Activated naive CD8-positive, alpha-beta T cell treated with anti-CD3 and anti-CD28 coated beads, Interleukin-2, amount 10 ng/mL, durations not matched to agents 7 days and 5 days (primary cell): Measurements from ENCODE around the gene FKBP1B. TPM values are rescaled to one million over a fixed set of nuclear protein-coding genes. Genes with fewer than 3 reads are reported as not detected.
"Not testable (repeated sequence)": the region's sequence is repeated elsewhere in the genome, so short reads cannot be mapped to it uniquely, and the experiment has no call there.

Experiments used
- ATAC-seq: fragments of 150-1000 bp; cut with Tn5 transposase; one replicate; pipeline ENCODE4 v1.10.0; 2021; ENCODE audit warnings: low read depth, moderate library complexity
- POLR2A ChIA-PET: fragments of 350-600 bp; sonication (Branson Sonifier 250); formaldehyde crosslinking; loops from one replicate; lab custom pipeline; 2021; ENCODE audit warnings: antibody characterized with exemption; lab: Charles Lee
- DNase-seq: peaks from one replicate; pipeline ENCODE4 v3.0.0; 2021
- H3K27ac Mint-ChIP-seq: one replicate; pipeline ENCODE4 v1.8.0; 2022; ENCODE audit warnings: mild to moderate bottlenecking, mixed read lengths
- H3K27me3 Mint-ChIP-seq: one replicate; pipeline ENCODE4 v1.8.0; 2022; ENCODE audit warnings: mild to moderate bottlenecking, moderate library complexity, mixed read lengths
- H3K36me3 Mint-ChIP-seq: one replicate; pipeline ENCODE4 v1.8.0; 2021; ENCODE audit warnings: mild to moderate bottlenecking, mixed read lengths
- H3K4me1 Mint-ChIP-seq: one replicate; pipeline ENCODE4 v1.8.0; 2021; ENCODE audit warnings: mixed read lengths
- H3K4me3 Mint-ChIP-seq: one replicate; pipeline ENCODE4 v1.8.0; 2022; ENCODE audit warnings: mild to moderate bottlenecking, moderate library complexity, mixed read lengths
- H3K9me3 Mint-ChIP-seq: one replicate; pipeline ENCODE4 v1.8.0; 2021; ENCODE audit warnings: mixed read lengths
- total RNA-seq, 2 experiments: library from RNA; stranded (reverse); gene quantifications; one replicate each; pipeline ENCODE4 v1.2.3, GENCODE V29; 2021

FKBP1B gene
- total RNA-seq = 1 to 10 TPM; 4.0 to 4.3 TPM

GRCh38 chr2:24049485-24050021, at the start of gene FKBP1B:
TSS of gene FKBP1B (plus strand) at chr2:24049741. CDS start at chr2:24049850, 109 bp downstream.
- Mint-ChIP-seq H3K9me3 (no peaks in the 10 kb centered on the region), H3K4me3 (peak within 1 kb of the TSS; percentile 79), H3K27me3 (peaks cover 2% of the 10 kb centered on the region), H3K27ac (no peak within 1 kb of the TSS), H3K4me1 (peaks cover 24% of the 10 kb centered on the region), H3K36me3 (peaks cover 4% of the 10 kb centered on the region)
- peak; percentile 79 for DNase-seq
- peak; percentile 15 for ATAC-seq
- POLR2A ChIA-PET = interaction anchor here (0.6 to 4.5 kb wide), 6 partner anchors 24 to 123 kb away, joined by 3 to 43 read pairs (median 3); partner anchors contain the start of genes ATAD2B, SF3B6 and TP53I3

- POLR2A ChIA-PET = no interaction called here
Observed at GRCh38 chr2:24007693-24008092, 41.8 kb upstream of the FKBP1B start.

GRCh38 chr2:24008672-24009366, 40.7 kb upstream of the FKBP1B start:
- no peaks in the 10 kb centered on the region for H3K9me3 Mint-ChIP-seq
- H3K4me1 Mint-ChIP-seq = peaks cover 6% of the 10 kb centered on the region
- no peak for DNase-seq
- no peak overlapping the region for H3K4me3 Mint-ChIP-seq
- ATAC-seq = no peak
- H3K27me3 Mint-ChIP-seq = peaks cover 38% of the 10 kb centered on the region
- POLR2A ChIA-PET = interaction anchor here (0.6 kb wide), 1 partner anchor 116 kb away, joined by 3 read pairs; no protein-coding TSS in a partner anchor
- no peak overlapping the region for H3K27ac Mint-ChIP-seq
- no peaks in the 10 kb centered on the region for H3K36me3 Mint-ChIP-seq

More at GRCh38 chr2:24007693-24008092, 41.8 kb upstream of the FKBP1B start:
- no peak for ATAC-seq
- Mint-ChIP-seq H3K4me1 (peaks cover 6% of the 10 kb centered on the region), H3K27me3 (peaks cover 36% of the 10 kb centered on the region), H3K27ac (no peak overlapping the region), H3K9me3 (no peaks in the 10 kb centered on the region), H3K36me3 (no peaks in the 10 kb centered on the region), H3K4me3 (no peak overlapping the region)
- no peak for DNase-seq

- H3K27me3 Mint-ChIP-seq = peaks cover 38% of the 10 kb centered on the region
- H3K9me3 Mint-ChIP-seq = no peaks in the 10 kb centered on the region
- POLR2A ChIA-PET = no interaction called here
- DNase-seq = no peak
- H3K4me3 Mint-ChIP-seq = no peak overlapping the region
- H3K27ac Mint-ChIP-seq = no peak overlapping the region
- H3K36me3 Mint-ChIP-seq = no peaks in the 10 kb centered on the region
- peaks cover 6% of the 10 kb centered on the region for H3K4me1 Mint-ChIP-seq
- ATAC-seq = no peak
Observed at GRCh38 chr2:24009367-24009679, 40.2 kb upstream of the FKBP1B start.

GRCh38 chr2:24009680-24010476, 39.7 kb upstream of the FKBP1B start, which contains the start of gene MFSD2B:
TSS of gene MFSD2B (plus strand) at chr2:24010085. CDS start at chr2:24010097, 12 bp downstream.
- no peak for DNase-seq
- peak; percentile 53 for ATAC-seq
- Mint-ChIP-seq H3K9me3 (no peaks in the 10 kb centered on the region), H3K4me3 (no peak within 1 kb of the TSS), H3K27me3 (peaks cover 38% of the 10 kb centered on the region), H3K27ac (no peak within 1 kb of the TSS), H3K36me3 (no peaks in the 10 kb centered on the region), H3K4me1 (peaks cover 6% of the 10 kb centered on the region)
- POLR2A ChIA-PET = no interaction called here

- Mint-ChIP-seq H3K36me3 (no peaks in the 10 kb centered on the region), H3K4me3 (no peak overlapping the region), H3K4me1 (peaks cover 6% of the 10 kb centered on the region), H3K27me3 (peaks cover 38% of the 10 kb centered on the region), H3K9me3 (no peaks in the 10 kb centered on the region), H3K27ac (no peak overlapping the region)
- ATAC-seq (peak; percentile 25), DNase-seq (no peak)
- POLR2A ChIA-PET = no interaction called here
Observed at GRCh38 chr2:24010477-24011249, 38.9 kb upstream of the FKBP1B start.

GRCh38 chr2:24011250-24012104, 38.1 kb upstream of the FKBP1B start:
- ATAC-seq (no peak), DNase-seq (no peak)
- Mint-ChIP-seq H3K27ac (no peak overlapping the region), H3K27me3 (peaks cover 38% of the 10 kb centered on the region), H3K9me3 (no peaks in the 10 kb centered on the region), H3K4me3 (no peak overlapping the region), H3K4me1 (peaks cover 6% of the 10 kb centered on the region), H3K36me3 (no peaks in the 10 kb centered on the region)
- POLR2A ChIA-PET = no interaction called here

GRCh38 chr2:24012521-24013188, 36.9 kb upstream of the FKBP1B start:
- Mint-ChIP-seq H3K27ac (no peak overlapping the region), H3K27me3 (peaks cover 36% of the 10 kb centered on the region), H3K4me3 (no peak overlapping the region), H3K36me3 (no peaks in the 10 kb centered on the region), H3K4me1 (peaks cover 6% of the 10 kb centered on the region), H3K9me3 (no peaks in the 10 kb centered on the region)
- POLR2A ChIA-PET = no interaction called here
- DNase-seq (no peak), ATAC-seq (no peak)

- POLR2A ChIA-PET, H3K9me3 Mint-ChIP-seq, ATAC-seq, H3K27ac Mint-ChIP-seq, H3K36me3 Mint-ChIP-seq, H3K4me1 Mint-ChIP-seq, H3K4me3 Mint-ChIP-seq, DNase-seq: not testable (repeated sequence)
- H3K27me3 Mint-ChIP-seq = peaks cover 21% of the 10 kb centered on the region
Observed at GRCh38 chr2:24014902-24015301, 34.6 kb upstream of the FKBP1B start.

- POLR2A ChIA-PET = no interaction called here
Observed at GRCh38 chr2:24015562-24016375, 33.8 kb upstream of the FKBP1B start.

GRCh38 chr2:24016376-24016761, 33.2 kb upstream of the FKBP1B start:
- Mint-ChIP-seq H3K9me3 (no peaks in the 10 kb centered on the region), H3K36me3 (no peaks in the 10 kb centered on the region), H3K4me1 (peaks cover 2% of the 10 kb centered on the region), H3K27ac (no peak overlapping the region), H3K4me3 (no peak overlapping the region), H3K27me3 (peaks cover 13% of the 10 kb centered on the region)
- POLR2A ChIA-PET = no interaction called here
- ATAC-seq (no peak), DNase-seq (no peak)

More at GRCh38 chr2:24015562-24016375, 33.8 kb upstream of the FKBP1B start:
- Mint-ChIP-seq H3K27ac (no peak overlapping the region), H3K4me3 (no peak overlapping the region), H3K4me1 (peaks cover 6% of the 10 kb centered on the region), H3K9me3 (no peaks in the 10 kb centered on the region), H3K36me3 (no peaks in the 10 kb centered on the region), H3K27me3 (peaks cover 19% of the 10 kb centered on the region)
- ATAC-seq = no peak
- no peak for DNase-seq
